BLaER1 treated with 17β-estradiol and CSF1 and Interleukin-3, amounts not matched to agents 10 nM and 100 nM (cell line): ENCODE data around the gene DUSP28.

Source experiments
- H3K27ac ChIP-seq, 11 experiments: shearing (Covaris generic); formaldehyde crosslinking; 2 replicates each; pipeline ENCODE4 v1.8.1; 2022
- H3K27me3 ChIP-seq, 11 experiments: shearing (Covaris generic); formaldehyde crosslinking; 2 replicates each; pipeline ENCODE4 v1.8.1; 2022
- H3K36me3 ChIP-seq, 11 experiments: shearing (Covaris generic); formaldehyde crosslinking; 2 replicates each; pipeline ENCODE4 v1.8.1; 2022
- H3K4me1 ChIP-seq, 10 experiments: shearing (Covaris generic); formaldehyde crosslinking; 2 replicates each; pipeline ENCODE4 v1.8.1; 2022
- H3K4me2 ChIP-seq, 11 experiments: shearing (Covaris generic); formaldehyde crosslinking; 2 replicates each; pipeline ENCODE4 v1.8.1; 2022
- H3K4me3 ChIP-seq, 10 experiments: shearing (Covaris generic); formaldehyde crosslinking; 2 replicates each; pipeline ENCODE4 v1.8.1; 2022
- H3K9ac ChIP-seq, 11 experiments: shearing (Covaris generic); formaldehyde crosslinking; 2 replicates each; pipeline ENCODE4 v1.8.1; 2022
- H3K9me3 ChIP-seq, 11 experiments: shearing (Covaris generic); formaldehyde crosslinking; replicated peaks in 1 of 11; 2 replicates each; pipeline ENCODE4 v1.8.1; 2022
- H4K20me1 ChIP-seq, 11 experiments: shearing (Covaris generic); formaldehyde crosslinking; 2 replicates each; pipeline ENCODE4 v1.8.1; 2022
- Cebpa-rat ChIP-seq, 11 experiments: shearing (Covaris generic); IDR thresholded peaks; 2 replicates each; pipeline ENCODE4 v1.8.1; 2022

Gene DUSP28, protein sequence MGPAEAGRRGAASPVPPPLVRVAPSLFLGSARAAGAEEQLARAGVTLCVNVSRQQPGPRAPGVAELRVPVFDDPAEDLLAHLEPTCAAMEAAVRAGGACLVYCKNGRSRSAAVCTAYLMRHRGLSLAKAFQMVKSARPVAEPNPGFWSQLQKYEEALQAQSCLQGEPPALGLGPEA

DNA sequence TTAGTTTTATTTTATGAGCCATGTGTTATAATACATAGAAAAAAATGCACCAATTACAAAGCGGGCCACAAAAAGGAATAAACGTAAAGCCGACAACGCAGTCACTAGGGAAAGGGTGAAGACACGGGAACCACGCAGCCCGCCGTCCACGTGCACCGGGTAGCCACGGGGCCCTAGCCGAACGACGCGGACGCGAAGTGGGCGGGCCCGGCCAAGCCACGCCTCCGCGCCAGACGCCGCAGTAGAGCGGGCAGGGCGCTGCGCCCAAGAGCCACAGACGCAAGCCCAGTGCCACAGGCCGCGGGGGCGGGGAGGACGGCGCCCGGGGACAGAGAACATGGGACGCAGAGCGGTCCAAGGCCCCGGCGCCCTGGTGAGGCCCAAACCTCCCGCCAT, at the start of gene DUSP28:
Gene DUSP28, plus strand, starts transcription at position 274 of the 396 bp plus-strand sequence. CDS start 328 bp downstream, outside the sequence.
- no peaks in the 10 kb centered on the region for H3K27me3 ChIP-seq
- TF ChIP-seq Cebpa-rat (IDR thresholded peaks at IDR 0.05): no peak
- peaks cover 0 to 7% (median 0%) of the 10 kb centered on the region in 11 experiments; a peak in 3 of 22 replicates for H3K9me3 ChIP-seq
- peak within 1 kb of the TSS; percentile 90 to 100 (median 97) for H3K4me2 ChIP-seq
- peaks cover 68 to 83% (median 80%) of the 10 kb centered on the region in 10 experiments for H3K4me1 ChIP-seq
- peak within 1 kb of the TSS; percentile 97 to 100 (median 99) for H3K27ac ChIP-seq
- peaks cover 6 to 58% (median 54%) of the 10 kb centered on the region in 11 experiments; a peak in 21 of 22 replicates for H3K36me3 ChIP-seq
- peak within 1 kb of the TSS; percentile 72 to 93 (median 86) for H3K4me3 ChIP-seq
- H3K9ac ChIP-seq: peak within 1 kb of the TSS; percentile 97 to 100 (median 99)
- peaks cover 20 to 48% (median 40%) of the 10 kb centered on the region in 11 experiments; a peak in 18 of 22 replicates for H4K20me1 ChIP-seq

DNA sequence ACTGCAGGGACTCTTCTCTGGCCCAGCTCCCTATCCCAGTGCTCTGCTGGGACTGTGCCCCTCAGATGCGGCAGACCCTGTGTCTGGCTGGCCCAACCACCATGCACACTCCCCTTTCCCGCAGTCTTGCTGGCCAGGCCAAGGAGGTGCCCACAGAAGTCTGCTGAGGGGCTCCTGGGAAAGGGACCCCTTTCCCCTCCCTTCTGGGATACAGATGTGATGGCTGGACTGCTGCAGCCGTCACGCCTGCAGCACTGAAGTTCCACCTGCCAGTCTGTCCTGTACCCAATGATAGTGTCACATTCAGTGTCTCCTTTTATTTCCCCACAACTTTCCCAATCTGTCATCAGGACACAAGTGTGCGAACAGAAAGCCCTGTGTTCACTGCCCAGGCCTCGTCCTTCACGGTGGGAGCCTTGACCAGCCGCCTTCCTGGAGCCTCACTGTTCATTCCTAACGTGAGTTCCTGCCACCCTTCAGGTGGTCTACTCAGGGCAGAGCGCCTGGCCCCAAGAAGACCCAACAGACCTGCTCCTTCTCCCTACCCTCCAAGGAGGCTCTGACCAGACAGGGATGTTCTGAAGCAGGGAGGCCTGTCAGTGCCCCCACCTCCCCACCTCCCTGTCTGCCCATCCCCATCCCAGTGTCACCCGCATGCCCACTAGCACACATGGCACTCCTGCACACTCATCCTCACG, 49.5 kb upstream of the DUSP28 start:
- Histone ChIP-seq H3K4me2 (no peak overlapping the region), H4K20me1 (peaks cover 0 to 40% (median 13%) of the 10 kb centered on the region in 11 experiments; a peak in 13 of 22 replicates), H3K9me3 (no peaks in the 10 kb centered on the region), H3K27ac (no peak overlapping the region), H3K36me3 (peaks cover 24 to 71% (median 58%) of the 10 kb centered on the region in 11 experiments), H3K4me3 (no peak overlapping the region), H3K9ac (no peak overlapping the region), H3K4me1 (peaks cover 10 to 19% (median 16%) of the 10 kb centered on the region in 10 experiments), H3K27me3 (no peaks in the 10 kb centered on the region)
- no peak for TF ChIP-seq Cebpa-rat (IDR thresholded peaks at IDR 0.05)

DNA sequence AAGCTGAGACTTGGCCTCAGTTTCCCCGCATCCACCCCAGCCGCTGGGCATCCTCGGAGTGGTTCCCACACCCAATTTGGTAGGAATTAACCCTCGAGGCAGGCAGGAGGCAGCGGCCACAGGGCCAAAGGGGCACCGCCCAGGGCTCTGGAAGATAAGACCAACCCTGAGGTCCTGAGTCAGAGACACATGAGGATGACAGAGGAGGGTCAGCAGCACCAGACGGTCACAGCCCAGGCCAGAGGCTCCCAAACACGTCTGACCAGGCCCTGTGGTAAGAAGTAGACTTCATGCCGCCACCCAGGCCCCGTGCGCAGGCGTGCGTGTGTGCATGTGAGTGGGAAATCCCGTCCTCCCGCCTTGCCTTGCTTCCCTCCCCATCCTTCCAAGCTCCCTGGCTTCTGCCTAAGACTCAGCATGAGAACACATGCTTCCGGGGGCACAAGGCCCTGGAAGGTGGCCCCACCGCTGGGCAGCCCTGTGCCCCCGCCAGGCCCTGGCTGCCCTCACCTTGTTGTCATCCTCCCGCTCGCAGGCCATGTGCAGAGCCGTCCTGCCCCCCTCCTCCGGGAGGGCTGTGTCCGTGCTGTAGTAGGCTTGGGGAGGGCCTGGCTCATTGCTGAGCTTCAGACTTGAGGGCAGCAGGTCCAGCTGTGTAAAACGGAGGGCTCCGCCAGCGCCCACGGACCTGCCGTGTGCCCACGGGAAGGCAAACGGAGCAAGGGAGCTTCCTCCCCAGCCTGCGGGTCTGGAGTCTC, 48.6 kb upstream of the DUSP28 start:
- Histone ChIP-seq H3K27me3 (no peaks in the 10 kb centered on the region), H3K4me1 (peaks cover 10 to 19% (median 16%) of the 10 kb centered on the region in 10 experiments), H3K4me2 (no peak overlapping the region), H3K27ac (no peak overlapping the region), H3K9ac (no peak overlapping the region), H3K9me3 (no peaks in the 10 kb centered on the region), H4K20me1 (peaks cover 0 to 40% (median 13%) of the 10 kb centered on the region in 11 experiments; a peak in 13 of 22 replicates), H3K36me3 (peaks cover 24 to 63% (median 52%) of the 10 kb centered on the region in 11 experiments), H3K4me3 (no peak overlapping the region)
- TF ChIP-seq Cebpa-rat (IDR thresholded peaks at IDR 0.05): no peak

DNA sequence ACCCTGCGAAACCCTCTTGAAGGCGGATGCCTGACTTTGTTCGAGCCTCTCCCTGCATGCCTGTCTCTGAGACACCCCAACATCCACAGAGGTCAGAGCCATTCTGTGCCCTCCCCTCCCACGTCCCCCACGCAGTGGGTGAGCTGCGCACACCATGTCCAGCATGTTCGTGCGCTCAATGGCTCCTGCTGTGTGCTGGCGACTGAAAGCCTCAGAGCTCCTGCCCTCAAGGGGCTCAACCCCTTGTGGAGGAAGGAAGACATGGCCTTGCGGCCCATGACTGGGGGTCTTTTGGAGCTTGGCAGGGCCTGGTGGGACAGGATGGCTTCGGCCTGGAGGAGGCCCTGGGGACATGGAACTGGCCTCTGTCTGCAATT, 48.1 kb upstream of the DUSP28 start:
- TF ChIP-seq Cebpa-rat (IDR thresholded peaks at IDR 0.05): no peak
- Histone ChIP-seq H4K20me1 (peaks cover 0 to 40% (median 13%) of the 10 kb centered on the region in 11 experiments; a peak in 13 of 22 replicates), H3K4me2 (no peak overlapping the region), H3K27ac (no peak overlapping the region), H3K9me3 (no peaks in the 10 kb centered on the region), H3K9ac (no peak overlapping the region), H3K36me3 (peaks cover 24 to 63% (median 53%) of the 10 kb centered on the region in 11 experiments), H3K27me3 (no peaks in the 10 kb centered on the region), H3K4me3 (no peak overlapping the region), H3K4me1 (peaks cover 10 to 19% (median 16%) of the 10 kb centered on the region in 10 experiments)

DNA sequence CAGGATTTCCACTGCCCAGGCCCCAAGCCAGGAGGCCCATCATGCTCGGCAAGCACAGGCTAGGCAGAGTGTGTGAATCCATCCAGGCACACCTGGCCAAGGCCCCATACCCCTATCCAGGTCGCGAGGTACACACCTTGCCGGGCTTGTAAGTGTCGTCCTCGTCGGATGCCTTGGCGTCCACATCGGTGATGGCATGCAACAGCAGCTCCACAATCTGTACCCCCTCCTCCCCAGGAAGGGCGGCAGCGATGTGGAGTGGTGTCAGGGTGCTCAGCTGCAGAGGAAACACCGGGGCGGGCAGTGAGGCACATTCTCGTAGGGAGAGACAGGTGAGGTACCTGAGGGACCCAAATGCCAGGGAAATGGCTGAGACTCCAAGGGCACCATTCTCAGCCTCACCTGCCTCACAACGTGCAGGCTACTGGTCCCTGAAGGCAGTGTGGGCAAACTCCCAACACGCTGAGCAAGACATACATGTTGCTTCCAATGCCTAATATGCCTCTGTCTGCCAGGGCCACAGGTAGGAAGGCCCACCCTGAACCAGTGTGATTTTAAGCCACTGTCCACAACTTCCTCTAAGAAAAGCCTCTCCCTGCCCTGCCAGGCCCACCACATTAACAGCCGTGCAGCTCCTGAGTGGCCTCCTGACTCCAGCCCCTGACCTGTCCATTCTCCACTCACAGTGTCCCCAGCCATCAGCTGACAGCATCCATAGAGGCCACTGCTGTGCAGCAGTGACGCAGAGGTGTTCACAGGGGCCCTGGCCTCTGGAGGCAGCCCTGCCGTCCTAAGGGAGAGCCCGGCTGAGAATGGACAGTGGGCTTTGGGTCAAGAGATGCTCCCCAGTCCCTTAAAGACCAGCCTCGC, 47.3 kb upstream of the DUSP28 start:
- Histone ChIP-seq H3K4me3 (no peak overlapping the region), H3K27me3 (no peaks in the 10 kb centered on the region), H4K20me1 (peaks cover 0 to 36% (median 13%) of the 10 kb centered on the region in 11 experiments; a peak in 13 of 22 replicates), H3K27ac (peak overlapping the region in 4 of 11 experiments; percentile 4 to 72 (median 22); a peak in 3 of 22 replicates), H3K9ac (peak overlapping the region in 4 of 11 experiments; percentile 8 to 34 (median 16); a peak in 4 of 22 replicates), H3K4me2 (peak overlapping the region in 1 of 11 experiments; percentile 75; a peak in 1 of 22 replicates), H3K9me3 (no peaks in the 10 kb centered on the region), H3K4me1 (peaks cover 10 to 19% (median 16%) of the 10 kb centered on the region in 10 experiments), H3K36me3 (peaks cover 24 to 66% (median 57%) of the 10 kb centered on the region in 11 experiments)
- no peak for TF ChIP-seq Cebpa-rat (IDR thresholded peaks at IDR 0.05)

DNA sequence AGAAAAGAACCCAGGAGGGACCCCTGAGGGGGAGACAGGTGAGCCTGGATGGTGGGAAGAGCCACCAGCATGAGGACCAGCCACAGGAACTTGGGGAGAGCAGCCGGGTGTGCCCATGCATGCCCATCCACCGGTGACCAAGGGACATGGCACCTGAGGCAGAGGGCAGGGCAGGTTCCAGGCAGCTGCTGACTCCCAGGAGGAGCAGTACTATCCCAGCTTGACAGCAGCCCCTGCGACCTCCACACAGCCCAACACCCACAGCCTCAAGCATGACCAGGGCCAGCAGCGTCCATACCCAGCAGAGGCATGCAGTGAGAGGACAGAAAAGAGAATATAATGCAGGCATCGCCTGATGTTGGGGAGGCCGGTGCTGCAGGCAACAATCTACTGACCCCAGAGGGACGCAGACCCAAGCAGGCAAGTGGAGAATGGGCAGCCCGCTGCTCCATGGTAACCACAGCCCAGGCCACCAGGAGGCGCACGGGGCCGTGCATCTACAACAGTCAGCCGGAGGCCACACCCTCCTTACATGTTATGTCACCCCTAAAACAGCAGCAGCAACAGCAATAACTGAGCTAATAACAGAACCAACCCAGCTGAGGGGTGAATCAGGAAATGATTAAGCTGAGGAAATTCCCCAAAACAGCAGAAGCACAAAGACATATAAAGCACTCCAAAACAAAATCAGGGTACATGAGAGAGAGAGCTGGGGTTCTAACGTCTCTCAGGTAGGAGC, 46.4 kb upstream of the DUSP28 start:
- H3K9ac ChIP-seq: peak overlapping the region in 5 of 11 experiments; percentile 14 to 50 (median 28); a peak in 7 of 22 replicates
- H4K20me1 ChIP-seq: peaks cover 0 to 35% (median 13%) of the 10 kb centered on the region in 11 experiments; a peak in 13 of 22 replicates
- peak overlapping the region; percentile 8 to 75 (median 42); a peak in 20 of 22 replicates for H3K4me2 ChIP-seq
- H3K4me3 ChIP-seq: no peak overlapping the region
- H3K27me3 ChIP-seq: no peaks in the 10 kb centered on the region
- no peak for TF ChIP-seq Cebpa-rat (IDR thresholded peaks at IDR 0.05)
- H3K9me3 ChIP-seq: peaks cover 0 to 6% (median 0%) of the 10 kb centered on the region in 11 experiments; a peak in 5 of 22 replicates
- peak overlapping the region in 6 of 11 experiments; percentile 19 to 72 (median 52); a peak in 10 of 22 replicates for H3K27ac ChIP-seq
- peaks cover 10 to 19% (median 16%) of the 10 kb centered on the region in 10 experiments for H3K4me1 ChIP-seq
- H3K36me3 ChIP-seq: peaks cover 24 to 66% (median 59%) of the 10 kb centered on the region in 11 experiments

DNA sequence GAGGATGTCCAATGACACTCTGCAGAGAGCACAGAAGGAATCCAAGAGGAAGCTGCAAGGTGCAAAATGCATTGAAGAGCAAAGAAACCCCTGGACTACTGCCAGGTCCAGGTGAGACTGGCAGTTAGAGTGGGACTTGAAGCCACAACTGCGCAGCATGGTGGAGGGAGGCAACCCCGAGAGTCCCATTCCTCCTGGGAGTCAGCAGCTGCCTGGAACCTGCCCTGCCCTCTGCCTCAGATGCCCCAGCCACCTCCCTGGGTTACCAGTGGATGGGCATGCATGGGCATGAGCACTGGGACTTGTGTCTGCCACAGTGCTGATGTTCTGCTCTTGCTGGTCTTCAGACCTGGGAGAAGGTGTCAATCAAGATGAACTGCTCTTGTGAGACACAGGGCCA, 45.5 kb upstream of the DUSP28 start:
- Histone ChIP-seq H3K36me3 (peaks cover 20 to 66% (median 60%) of the 10 kb centered on the region in 11 experiments), H4K20me1 (peaks cover 0 to 35% (median 13%) of the 10 kb centered on the region in 11 experiments; a peak in 13 of 22 replicates), H3K4me2 (peak overlapping the region; percentile 8 to 75 (median 42); a peak in 16 of 22 replicates), H3K27ac (peak overlapping the region in 7 of 11 experiments; percentile 4 to 72 (median 19); a peak in 8 of 22 replicates), H3K9me3 (peaks cover 0 to 15% (median 3%) of the 10 kb centered on the region in 11 experiments; a peak in 9 of 22 replicates), H3K4me1 (peaks cover 10 to 19% (median 16%) of the 10 kb centered on the region in 10 experiments), H3K4me3 (no peak overlapping the region), H3K9ac (peak overlapping the region in 3 of 11 experiments; percentile 28 to 50 (median 46); a peak in 4 of 22 replicates), H3K27me3 (no peaks in the 10 kb centered on the region)
- no peak for TF ChIP-seq Cebpa-rat (IDR thresholded peaks at IDR 0.05)
